ENCODE results near the gene EIF2B4. TPM values are rescaled to one million over a fixed set of nuclear protein-coding genes. Genes with fewer than 3 reads are reported as not detected.

EIF2B4 gene
- total and polyA plus RNA-seq, 9 of the 15 experiments (the other 6 are each of a cell fraction or from before 2014, with no cell fraction given) = 29.7 to 80.3 (median 58.9) TPM

DNA sequence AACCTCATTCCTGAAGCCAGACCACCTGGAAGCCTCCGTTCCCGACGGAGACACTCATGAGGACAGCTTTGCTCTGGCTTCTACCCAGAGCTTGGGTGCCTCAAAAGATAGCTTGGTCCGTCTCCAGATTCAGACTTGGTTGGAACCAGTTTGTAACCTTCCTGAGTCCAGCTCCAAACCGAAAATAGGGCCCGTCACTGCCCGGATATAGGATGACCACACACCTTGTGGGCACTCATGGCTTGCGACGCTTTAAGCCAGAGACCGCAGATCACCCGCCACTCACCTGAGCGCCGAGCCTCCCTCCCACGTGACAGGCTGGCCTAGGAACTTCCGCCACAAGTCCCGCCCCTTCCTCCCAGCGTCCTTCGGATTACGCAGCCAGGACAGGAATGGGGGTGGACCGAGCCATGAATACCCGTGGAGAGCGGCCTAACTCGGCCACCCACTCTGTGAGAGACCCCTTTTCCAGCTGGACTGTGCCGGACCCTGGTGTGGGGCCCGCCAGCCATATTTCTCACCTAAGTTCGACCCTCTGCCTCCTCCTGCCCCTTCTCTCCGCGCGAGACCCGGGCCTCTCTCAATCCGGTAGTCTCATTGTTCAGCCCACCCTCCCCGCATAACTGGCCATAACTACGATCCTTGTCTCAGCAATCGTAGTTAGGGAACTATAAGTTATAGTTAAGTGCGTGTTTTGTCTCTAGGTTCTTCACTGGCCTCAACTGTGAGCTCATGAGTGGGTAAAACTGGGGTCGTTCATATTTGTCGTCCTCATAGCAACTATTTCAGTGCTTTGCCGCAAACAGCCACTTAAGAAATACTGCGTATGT, 47.2 kb downstream of the EIF2B4 start, which contains the start of gene MPV17 (continued):
- TF ChIP-seq L3MBTL2 (IDR thresholded peaks at IDR 0.05) (peak; percentile 78), ARID3A (IDR thresholded peaks at IDR 0.05; ENCODE audit: borderline replicate concordance, low read depth, low read length) (no peak), KDM5B (IDR thresholded peaks at IDR 0.05; ENCODE audit: insufficient replicate concordance, low read depth, low read length) (peak; percentile 76), ZNF76 (CRISPR knock-in tag; IDR thresholded peaks at IDR 0.05; ENCODE audit: borderline replicate concordance) (no peak), FOXP4 (CRISPR knock-in tag; IDR thresholded peaks at IDR 0.05; ENCODE audit: borderline replicate concordance) (peak; percentile 90; the same call in 1 of the 2 replicates), CEBPZ (IDR thresholded peaks at IDR 0.05; ENCODE audit: borderline replicate concordance, low read depth, low read length) (no peak), ZKSCAN8 (CRISPR knock-in tag; IDR thresholded peaks at IDR 0.05) (no peak), SIN3B (IDR thresholded peaks at IDR 0.05; ENCODE audit: low read depth) (peak; percentile 81), NCOR1 (IDR thresholded peaks at IDR 0.05) (no peak), CBX8 (IDR thresholded peaks at IDR 0.05; ENCODE audit: borderline replicate concordance, extremely low read depth, low read depth, low read length, poor library complexity, severe bottlenecking) (no peak), MCM7 (IDR thresholded peaks at IDR 0.05) (no peak), TSC22D4 (tag; IDR thresholded peaks at IDR 0.05) (no peak), ZNF41 (CRISPR knock-in tag; conservative IDR thresholded peaks at IDR 0.05) (no peak)
- TF ChIP-seq, protein P1, sequence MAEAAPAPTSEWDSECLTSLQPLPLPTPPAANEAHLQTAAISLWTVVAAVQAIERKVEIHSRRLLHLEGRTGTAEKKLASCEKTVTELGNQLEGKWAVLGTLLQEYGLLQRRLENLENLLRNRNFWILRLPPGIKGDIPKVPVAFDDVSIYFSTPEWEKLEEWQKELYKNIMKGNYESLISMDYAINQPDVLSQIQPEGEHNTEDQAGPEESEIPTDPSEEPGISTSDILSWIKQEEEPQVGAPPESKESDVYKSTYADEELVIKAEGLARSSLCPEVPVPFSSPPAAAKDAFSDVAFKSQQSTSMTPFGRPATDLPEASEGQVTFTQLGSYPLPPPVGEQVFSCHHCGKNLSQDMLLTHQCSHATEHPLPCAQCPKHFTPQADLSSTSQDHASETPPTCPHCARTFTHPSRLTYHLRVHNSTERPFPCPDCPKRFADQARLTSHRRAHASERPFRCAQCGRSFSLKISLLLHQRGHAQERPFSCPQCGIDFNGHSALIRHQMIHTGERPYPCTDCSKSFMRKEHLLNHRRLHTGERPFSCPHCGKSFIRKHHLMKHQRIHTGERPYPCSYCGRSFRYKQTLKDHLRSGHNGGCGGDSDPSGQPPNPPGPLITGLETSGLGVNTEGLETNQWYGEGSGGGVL (CRISPR knock-in tag; IDR thresholded peaks at IDR 0.05) = no peak
- TF ChIP-seq, protein P2, sequence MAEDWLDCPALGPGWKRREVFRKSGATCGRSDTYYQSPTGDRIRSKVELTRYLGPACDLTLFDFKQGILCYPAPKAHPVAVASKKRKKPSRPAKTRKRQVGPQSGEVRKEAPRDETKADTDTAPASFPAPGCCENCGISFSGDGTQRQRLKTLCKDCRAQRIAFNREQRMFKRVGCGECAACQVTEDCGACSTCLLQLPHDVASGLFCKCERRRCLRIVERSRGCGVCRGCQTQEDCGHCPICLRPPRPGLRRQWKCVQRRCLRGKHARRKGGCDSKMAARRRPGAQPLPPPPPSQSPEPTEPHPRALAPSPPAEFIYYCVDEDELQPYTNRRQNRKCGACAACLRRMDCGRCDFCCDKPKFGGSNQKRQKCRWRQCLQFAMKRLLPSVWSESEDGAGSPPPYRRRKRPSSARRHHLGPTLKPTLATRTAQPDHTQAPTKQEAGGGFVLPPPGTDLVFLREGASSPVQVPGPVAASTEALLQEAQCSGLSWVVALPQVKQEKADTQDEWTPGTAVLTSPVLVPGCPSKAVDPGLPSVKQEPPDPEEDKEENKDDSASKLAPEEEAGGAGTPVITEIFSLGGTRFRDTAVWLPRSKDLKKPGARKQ (CRISPR knock-in tag; IDR thresholded peaks at IDR 0.05) = no peak

Measured in K562 (cell line).